Adipose tissue (tissue), 3 donors: ENCODE measurements around the gene IGF1R. TPM values are rescaled to one million over a fixed set of nuclear protein-coding genes. Genes with fewer than 3 reads are reported as not detected.

ENCODE experiments used
- H3K27ac ChIP-seq: one replicate; pipeline ENCODE4 v1.5.1; 2013; ENCODE audit warnings: low read depth, low read length
- WGBS, 3 donors: extraction: QIAGEN DNeasy Blood & Tissue Kit; methylation state at CpG; one replicate each; pipeline ENCODE4 v1.1.7; 2013; 5-methylcytosine and 5-hydroxymethylcytosine counted together
- polyA plus RNA-seq, 3 donors: library from polyadenylated mRNA; stranded (reverse); fragments of 200-250 nt; gene quantifications; one replicate each; pipeline ENCODE4 v1.2.3, GENCODE V29; 2013
- donor health status: healthy with polysubstance abuse.
- donor health status: Bipolar disorder and iron deficiency.
- donor health status: healthy.

Gene IGF1R
- polyA plus RNA-seq, 3 donors = 3.9 to 5.6 (median 4.0) TPM

GRCh38 chr15:98731712-98732450 is 83.5 kb downstream of the IGF1R start:
- 81 to 93% (median 86%) methylated on average over 9 of the region's 9 CpGs for WGBS, 3 donors
- no peak overlapping the region for H3K27ac ChIP-seq

GRCh38 chr15:98733098-98733497 is 84.8 kb downstream of the IGF1R start:
- 98% methylated on average over 5 of the region's 5 CpGs for whole genome bisulfite sequencing, 3 donors
- H3K27ac ChIP-seq = no peak overlapping the region

GRCh38 chr15:98734466-98735199 is 86.3 kb downstream of the IGF1R start:
- 58 to 62% (median 60%) methylated on average over 8 of the region's 8 CpGs for WGBS, 3 donors
- no peak overlapping the region for H3K27ac ChIP-seq

- 90 to 96% (median 93%) methylated on average over 4 of the region's 4 CpGs for WGBS, 3 donors
- no peak overlapping the region for H3K27ac ChIP-seq
Measured at GRCh38 chr15:98735304-98735703, 87.0 kb downstream of the IGF1R start.

- H3K27ac ChIP-seq = no peak overlapping the region
- WGBS, 3 donors = 68 to 72% (median 68%) methylated on average over 4 of the region's 4 CpGs
Measured at GRCh38 chr15:98735895-98736617, 87.7 kb downstream of the IGF1R start.

- H3K27ac ChIP-seq = no peak overlapping the region
- WGBS, 3 donors = 90 to 96% (median 95%) methylated on average over 6 of the region's 6 CpGs
Measured at GRCh38 chr15:98737159-98737558, 88.8 kb downstream of the IGF1R start.

GRCh38 chr15:98737721-98738120 is 89.4 kb downstream of the IGF1R start:
- WGBS, 3 donors = 85 to 89% (median 87%) methylated on average over 7 of the region's 7 CpGs

GRCh38 chr15:98738689-98739401 is 90.5 kb downstream of the IGF1R start:
- 66 to 71% (median 69%) methylated on average over 9 of the region's 9 CpGs for WGBS, 3 donors
- no peak overlapping the region for H3K27ac ChIP-seq

More at GRCh38 chr15:98737721-98738120, 89.4 kb downstream of the IGF1R start:
- no peak overlapping the region for H3K27ac ChIP-seq

- WGBS, 3 donors = 67 to 78% (median 76%) methylated on average over 4 of the region's 4 CpGs
- no peak overlapping the region for H3K27ac ChIP-seq
Measured at GRCh38 chr15:98740295-98740694, 92.0 kb downstream of the IGF1R start.

GRCh38 chr15:98740963-98741362 is 92.6 kb downstream of the IGF1R start:
- WGBS, 3 donors = 65 to 80% (median 77%) methylated on average over 4 of the region's 4 CpGs
- no peak overlapping the region for H3K27ac ChIP-seq

- 93 to 98% (median 94%) methylated on average over 6 of the region's 6 CpGs for WGBS, 3 donors
- no peak overlapping the region for H3K27ac ChIP-seq
Measured at GRCh38 chr15:98743177-98743576, 94.8 kb downstream of the IGF1R start.

GRCh38 chr15:98744506-98744905 is 96.2 kb downstream of the IGF1R start:
- H3K27ac ChIP-seq = no peak overlapping the region
- 45 to 64% (median 63%) methylated on average over 2 of the region's 2 CpGs for WGBS, 3 donors

GRCh38 chr15:98745179-98745578 is 96.8 kb downstream of the IGF1R start:
- 47 to 84% (median 73%) methylated on average over 3 of the region's 3 CpGs for WGBS, 3 donors
- H3K27ac ChIP-seq = no peak overlapping the region

GRCh38 chr15:98745650-98746374 is 97.5 kb downstream of the IGF1R start:
- no peak overlapping the region for H3K27ac ChIP-seq
- WGBS, 3 donors = 32 to 67% (median 56%) methylated on average over 10 of the region's 10 CpGs

- H3K27ac ChIP-seq = no peak overlapping the region
- WGBS, 3 donors = 57 to 85% (median 81%) methylated on average over 8 of the region's 8 CpGs
Measured at GRCh38 chr15:98746375-98747155, 98.2 kb downstream of the IGF1R start.

- H3K27ac ChIP-seq = no peak overlapping the region
- WGBS, 3 donors = 77 to 80% (median 78%) methylated on average over 4 of the region's 4 CpGs
Measured at GRCh38 chr15:98751767-98752166, 103.4 kb downstream of the IGF1R start.
